RWPE1 (cell line): ENCODE results near the gene DBX1.

Experiments used
- CTCF ChIA-PET: fragments of 350-600 bp; sonication (Branson Sonifier 250); formaldehyde crosslinking; extraction: SDS; loops from one replicate; lab custom pipeline; 2021; lab: Yijun Ruan, JAX
- POLR2A ChIA-PET: fragments of 400-600 bp; formaldehyde crosslinking; extraction: SDS; loops from one replicate; lab custom pipeline; 2020; ENCODE audit warnings: antibody characterized with exemption; ENCODE audit not compliant: low non-redundant PET; lab: Yijun Ruan, JAX
- DNase-seq: peaks from one replicate; pipeline ENCODE4 v3.0.0; 2012; ENCODE audit warnings: low spot score
- H3K27ac ChIP-seq: fragments of 450-650 bp; 2 replicates; pipeline ENCODE4 v1.5.1; 2017
- CTCF ChIP-seq: fragments of 450-650 bp; conservative IDR thresholded peaks from 2 replicates; pipeline ENCODE4 v1.5.1; 2017; ENCODE audit warnings: low read depth, mild to moderate bottlenecking

Gene DBX1

GRCh38 chr11:20161923-20162744, 1.9 kb upstream of the DBX1 start:
- DNase-seq = no peak
- CTCF ChIA-PET = no interaction called here
- POLR2A ChIA-PET = no interaction called here

GRCh38 chr11:20161230-20161918, 1.1 kb upstream of the DBX1 start:
- H3K27ac ChIP-seq = no peak overlapping the region
- TF ChIP-seq CTCF = no peak
- no peak for DNase-seq
- POLR2A ChIA-PET = no interaction called here
- CTCF ChIA-PET = no interaction called here

More at GRCh38 chr11:20161923-20162744, 1.9 kb upstream of the DBX1 start:
- no peak for TF ChIP-seq CTCF
- no peak overlapping the region for H3K27ac ChIP-seq

- no peak for TF ChIP-seq CTCF
- no peak overlapping the region for H3K27ac ChIP-seq
- ChIA-PET CTCF (interaction anchor here (0.6 kb wide), 1 partner anchor 9 kb away, joined by 3 read pairs; no protein-coding TSS in a partner anchor), POLR2A (no interaction called here)
- DNase-seq = no peak
Observed at GRCh38 chr11:20159466-20160381, 551 bp downstream of the DBX1 start.

- POLR2A ChIA-PET = no interaction called here
- CTCF ChIA-PET = no interaction called here
- no peak for TF ChIP-seq CTCF
- no peak overlapping the region for H3K27ac ChIP-seq
- DNase-seq = peak; percentile 53
Observed at GRCh38 chr11:20158597-20159257, 1.5 kb downstream of the DBX1 start.

GRCh38 chr11:20157728-20158127, 2.5 kb downstream of the DBX1 start:
- TF ChIP-seq CTCF = no peak
- H3K27ac ChIP-seq = no peak overlapping the region
- ChIA-PET CTCF (no interaction called here), POLR2A (no interaction called here)
- DNase-seq = no peak
